Stimulated activated CD8-positive, alpha-beta memory T cell treated with anti-CD3 and anti-CD28 coated beads, Interleukin-4, amount 100 ng/mL, for 48 hours (primary cell): ENCODE results near the gene LGALS9C.
"Not testable (repeated sequence)": the region's sequence is repeated elsewhere in the genome, so short reads cannot be mapped to it uniquely, and the experiment has no call there.

ENCODE experiments used
- DNase-seq: peaks from one replicate; pipeline ENCODE4 v3.0.0-alpha.2; 2020

LGALS9C gene

GRCh38 chr17:18542234-18542633 lies 65.6 kb downstream of the LGALS9C start:
- not testable (repeated sequence) for DNase-seq

- not testable (repeated sequence) for DNase-seq
These were observed 66.3 kb downstream of the LGALS9C start for GRCh38 chr17:18542907-18543306.
